ENCODE measurements around the gene PPTC7. TPM values are rescaled to one million over a fixed set of nuclear protein-coding genes. Genes with fewer than 3 reads are reported as not detected.
"Not testable (repeated sequence)": the region's sequence is repeated elsewhere in the genome, so short reads cannot be mapped to it uniquely, and the experiment has no call there.

The PPTC7 gene
- total RNA-seq, 2 donors from 2014 or later, result 15.2 TPM

- DNase-seq; H3K27ac ChIP-seq (ENCODE audit: low read depth, low read length); H3K27me3 Mint-ChIP-seq (ENCODE audit: insufficient read depth); H3K4me1 ChIP-seq (ENCODE audit: control insufficient read depth, insufficient read depth, low read length); H3K27me3 ChIP-seq (ENCODE audit: control insufficient read depth, insufficient read depth, low read length, poor library complexity, severe bottlenecking); H3K9ac ChIP-seq (ENCODE audit: extremely low read depth, low read length, poor library complexity, severe bottlenecking); H3K27ac Mint-ChIP-seq; H3K4me3 ChIP-seq (ENCODE audit: low read length); H3K36me3 ChIP-seq (ENCODE audit: control insufficient read depth, insufficient read depth, low read length); H3K4me3 Mint-ChIP-seq: not testable (repeated sequence)
- Mint-ChIP-seq H3K9me3 (peaks cover 43% of the 10 kb centered on the region), H3K4me1 (peaks cover 20% of the 10 kb centered on the region), H3K36me3 (ENCODE audit: low read depth) (peaks cover 25% of the 10 kb centered on the region)
- peaks cover 41% of the 10 kb centered on the region for H3K9me3 ChIP-seq (ENCODE audit: control insufficient read depth, low read length)
- no CpG with 5 or more reads among the region's 2 CpGs for WGBS, 2 experiments (ENCODE audit: insufficient coverage in 1 of 2, insufficient read length in 1 of 2)
These were observed 13.3 kb downstream of the PPTC7 start for GRCh38 chr12:110569838-110570237.

- no peak overlapping the region for H3K9ac ChIP-seq (ENCODE audit: extremely low read depth, low read length, poor library complexity, severe bottlenecking)
- 89 to 98% methylated on average over 4 to 5 of the region's 6 CpGs for WGBS, 2 experiments (ENCODE audit: insufficient coverage in 1 of 2, insufficient read length in 1 of 2)
These were observed 14.4 kb downstream of the PPTC7 start for GRCh38 chr12:110568752-110569151.

GRCh38 chr12:110566993-110567392, 16.1 kb downstream of the PPTC7 start:
- DNase-seq, result peak; percentile 41
- no peaks in the 10 kb centered on the region for H3K36me3 ChIP-seq (ENCODE audit: control insufficient read depth, insufficient read depth, low read length)
- H3K27ac Mint-ChIP-seq, result no peak overlapping the region
- peaks cover 20% of the 10 kb centered on the region for H3K4me1 Mint-ChIP-seq
- peaks cover 10% of the 10 kb centered on the region for H3K4me1 ChIP-seq (ENCODE audit: control insufficient read depth, insufficient read depth, low read length)
- TF ChIP-seq CTCF (conservative IDR thresholded peaks at IDR 0.05), result no peak
- no peaks in the 10 kb centered on the region for H3K27me3 ChIP-seq (ENCODE audit: control insufficient read depth, insufficient read depth, low read length, poor library complexity, severe bottlenecking)
- peaks cover 32% of the 10 kb centered on the region for H3K9me3 Mint-ChIP-seq
- peaks cover 21% of the 10 kb centered on the region for H3K36me3 Mint-ChIP-seq (ENCODE audit: low read depth)
- H3K27me3 Mint-ChIP-seq (ENCODE audit: insufficient read depth), result no peaks in the 10 kb centered on the region
- H3K9me3 ChIP-seq (ENCODE audit: control insufficient read depth, low read length), result peaks cover 21% of the 10 kb centered on the region
- H3K27ac ChIP-seq (ENCODE audit: low read depth, low read length), result no peak overlapping the region
- no peak overlapping the region for H3K4me3 Mint-ChIP-seq
- H3K4me3 ChIP-seq (ENCODE audit: low read length), result no peak overlapping the region
- WGBS, 2 experiments (ENCODE audit: insufficient coverage in 1 of 2, insufficient read length in 1 of 2), result 96 to 100% methylated on average over 3 to 5 of the region's 5 CpGs
- no peak overlapping the region for H3K9ac ChIP-seq (ENCODE audit: extremely low read depth, low read length, poor library complexity, severe bottlenecking)

More at GRCh38 chr12:110568752-110569151, 14.4 kb downstream of the PPTC7 start:
- Mint-ChIP-seq H3K27me3 (ENCODE audit: insufficient read depth) (no peaks in the 10 kb centered on the region), H3K27ac (no peak overlapping the region), H3K36me3 (ENCODE audit: low read depth) (peaks cover 25% of the 10 kb centered on the region), H3K4me3 (no peak overlapping the region), H3K9me3 (peaks cover 43% of the 10 kb centered on the region), H3K4me1 (peaks cover 20% of the 10 kb centered on the region)
- no peak for DNase-seq
- peaks cover 36% of the 10 kb centered on the region for H3K9me3 ChIP-seq (ENCODE audit: control insufficient read depth, low read length)
- TF ChIP-seq CTCF (conservative IDR thresholded peaks at IDR 0.05), result no peak
- no peaks in the 10 kb centered on the region for H3K36me3 ChIP-seq (ENCODE audit: control insufficient read depth, insufficient read depth, low read length)
- H3K27ac ChIP-seq (ENCODE audit: low read depth, low read length), result no peak overlapping the region
- H3K4me1 ChIP-seq (ENCODE audit: control insufficient read depth, insufficient read depth, low read length), result peaks cover 10% of the 10 kb centered on the region
- H3K27me3 ChIP-seq (ENCODE audit: control insufficient read depth, insufficient read depth, low read length, poor library complexity, severe bottlenecking), result no peaks in the 10 kb centered on the region
- H3K4me3 ChIP-seq (ENCODE audit: low read length), result no peak overlapping the region
